GM12874 (cell line): Measurements from ENCODE around the gene SMYD3.

Experiments used
- TF ChIP-seq, protein P1 (sequence below): IDR thresholded peaks from 2 replicates; pipeline ENCODE4 v1.5.1; 2011; ENCODE audit warnings: low read depth, mild to moderate bottlenecking, control low read depth, low read length, moderate library complexity; ENCODE audit not compliant: insufficient read depth

The SMYD3 gene

DNA sequence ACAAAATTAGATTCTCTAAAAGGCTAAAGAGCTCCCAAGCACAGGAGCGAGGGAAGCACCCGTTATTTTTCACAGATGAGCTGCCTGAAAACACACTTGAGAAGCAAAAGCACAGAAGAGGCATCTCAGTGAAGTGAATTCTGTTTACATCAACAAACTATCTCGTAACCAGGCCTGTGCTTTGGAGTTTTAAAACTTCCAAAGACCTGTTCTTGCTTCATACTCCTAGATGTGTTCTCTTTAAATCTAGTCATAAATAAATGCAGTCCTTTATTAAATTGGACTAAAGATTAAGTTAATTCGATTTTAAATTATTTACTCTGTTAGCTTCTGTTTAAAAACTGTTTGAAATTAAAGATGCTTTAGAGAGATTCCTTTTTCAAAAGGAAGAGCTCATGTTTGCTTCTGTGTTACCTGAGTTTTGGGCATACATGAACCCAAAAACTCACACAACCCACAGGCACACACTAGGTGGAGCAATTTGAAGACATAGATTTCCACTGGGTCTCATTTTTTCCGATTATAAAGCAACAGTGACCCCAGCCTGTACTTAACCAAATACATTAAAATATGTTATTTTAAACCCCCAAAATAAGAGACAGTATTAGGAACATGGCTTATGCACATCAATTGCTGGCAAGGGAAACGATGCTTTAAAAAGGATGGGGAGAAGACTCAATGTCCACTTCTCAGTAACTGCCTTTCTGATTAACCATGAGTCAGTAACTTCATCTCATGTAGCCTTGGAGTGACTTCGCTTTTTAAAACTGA lies 648.2 kb downstream of the SMYD3 start:
- TF ChIP-seq, protein P1, sequence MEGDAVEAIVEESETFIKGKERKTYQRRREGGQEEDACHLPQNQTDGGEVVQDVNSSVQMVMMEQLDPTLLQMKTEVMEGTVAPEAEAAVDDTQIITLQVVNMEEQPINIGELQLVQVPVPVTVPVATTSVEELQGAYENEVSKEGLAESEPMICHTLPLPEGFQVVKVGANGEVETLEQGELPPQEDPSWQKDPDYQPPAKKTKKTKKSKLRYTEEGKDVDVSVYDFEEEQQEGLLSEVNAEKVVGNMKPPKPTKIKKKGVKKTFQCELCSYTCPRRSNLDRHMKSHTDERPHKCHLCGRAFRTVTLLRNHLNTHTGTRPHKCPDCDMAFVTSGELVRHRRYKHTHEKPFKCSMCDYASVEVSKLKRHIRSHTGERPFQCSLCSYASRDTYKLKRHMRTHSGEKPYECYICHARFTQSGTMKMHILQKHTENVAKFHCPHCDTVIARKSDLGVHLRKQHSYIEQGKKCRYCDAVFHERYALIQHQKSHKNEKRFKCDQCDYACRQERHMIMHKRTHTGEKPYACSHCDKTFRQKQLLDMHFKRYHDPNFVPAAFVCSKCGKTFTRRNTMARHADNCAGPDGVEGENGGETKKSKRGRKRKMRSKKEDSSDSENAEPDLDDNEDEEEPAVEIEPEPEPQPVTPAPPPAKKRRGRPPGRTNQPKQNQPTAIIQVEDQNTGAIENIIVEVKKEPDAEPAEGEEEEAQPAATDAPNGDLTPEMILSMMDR: 0 out of 2 replicates have a peak, but pooled peaks have one; percentile 8

DNA sequence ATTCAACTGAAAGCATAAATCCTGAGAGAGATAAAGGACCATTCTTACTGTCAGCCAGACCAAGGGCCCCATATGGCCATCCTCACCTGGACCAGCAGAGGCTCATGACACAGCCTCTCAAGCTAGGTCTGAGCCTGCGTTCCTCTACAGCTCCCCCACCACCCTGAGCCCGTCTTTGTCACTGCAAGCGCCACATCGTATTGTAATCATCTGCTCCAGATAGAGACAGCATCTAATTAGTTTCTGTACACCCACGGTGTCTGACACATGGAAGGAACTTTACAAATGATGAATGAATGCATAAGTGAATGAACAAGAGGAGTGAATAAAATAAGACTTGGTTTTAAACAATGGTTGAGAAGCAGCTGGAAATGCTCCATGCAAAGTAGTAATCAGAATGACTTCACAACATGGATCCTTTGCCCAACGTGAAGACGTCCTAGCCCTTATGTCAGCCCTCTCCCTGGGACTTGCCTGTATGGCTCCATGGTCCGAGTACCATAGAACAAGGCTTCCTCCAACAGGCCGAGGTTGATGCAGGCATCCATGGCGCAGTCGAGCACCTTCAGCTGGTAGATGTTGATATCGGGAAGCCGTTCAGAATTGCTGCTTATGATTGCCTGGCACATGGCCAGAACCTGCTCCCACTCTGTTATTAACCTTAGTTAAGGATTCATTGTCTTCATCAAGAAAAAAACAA lies 648.9 kb downstream of the SMYD3 start:
- TF ChIP-seq, protein P1: no peak

DNA sequence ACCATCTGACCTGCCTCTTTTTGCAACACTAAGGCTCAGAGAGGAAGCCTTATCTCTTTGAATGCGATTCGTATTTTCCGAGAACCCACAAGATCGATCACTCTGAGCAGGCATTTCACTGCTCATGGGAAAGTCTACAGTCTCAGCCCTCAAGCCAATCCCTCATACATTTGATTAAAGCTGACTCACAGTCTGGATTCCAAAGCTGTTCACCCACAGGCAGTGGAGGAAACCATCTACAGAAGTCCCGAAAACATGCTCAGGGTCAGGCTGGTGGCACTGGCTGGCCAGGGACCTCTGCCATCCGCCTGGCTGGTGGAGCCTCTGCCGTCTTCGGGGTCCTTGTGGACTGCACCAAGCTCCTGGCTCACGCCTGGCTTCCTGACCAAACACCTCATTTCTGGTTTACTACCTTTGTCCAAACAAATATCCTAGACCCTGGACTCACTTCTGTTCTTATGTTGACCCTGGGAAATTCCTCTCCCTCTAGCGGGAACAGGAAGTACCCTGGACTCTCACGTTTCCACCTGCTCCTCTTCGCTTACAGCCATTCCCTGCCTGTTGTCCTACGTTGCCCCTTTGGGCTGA lies 650.0 kb downstream of the SMYD3 start:
- TF ChIP-seq, protein P1: no peak

DNA sequence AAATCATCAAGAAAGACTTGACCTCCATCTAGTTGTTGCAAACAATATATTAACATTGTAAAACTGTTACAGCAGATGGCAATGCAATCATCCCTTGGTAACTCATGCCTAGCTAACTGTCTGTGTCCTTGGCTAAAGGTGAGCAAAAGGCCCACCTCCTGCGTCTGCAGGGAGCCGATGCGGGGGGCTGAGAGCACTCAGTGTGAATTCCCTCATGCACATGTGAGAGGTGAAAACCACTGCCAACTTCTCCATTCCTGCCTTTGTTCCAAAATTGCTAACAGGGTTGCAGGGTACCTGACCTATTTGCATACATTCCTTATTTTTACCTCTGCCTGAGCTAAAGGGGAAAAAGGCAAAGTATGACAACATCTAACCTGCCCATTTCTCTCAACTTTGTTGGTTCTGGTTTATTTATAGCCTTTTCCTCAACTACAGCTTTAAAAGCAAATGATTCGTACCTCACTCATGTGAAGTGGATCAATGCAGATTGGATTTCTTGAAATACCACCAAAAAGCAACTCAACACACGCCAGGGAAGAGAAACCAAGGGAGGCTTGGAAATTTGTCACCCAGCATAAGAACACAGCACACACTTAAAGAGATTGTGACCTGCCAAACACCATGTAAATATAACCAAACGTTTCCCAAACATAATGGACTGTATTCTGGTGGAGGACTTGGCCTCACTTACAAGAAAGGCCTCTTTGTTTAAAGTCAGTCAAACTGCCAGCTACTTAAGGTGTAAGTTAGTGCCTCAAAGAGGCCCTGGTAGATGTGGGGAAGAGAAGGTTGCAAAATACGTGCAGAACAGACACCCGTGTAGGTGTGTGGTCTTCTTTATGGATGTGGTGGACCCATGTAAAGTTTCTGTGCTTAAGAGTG lies 651.0 kb downstream of the SMYD3 start:
- TF ChIP-seq, protein P1: no peak

DNA sequence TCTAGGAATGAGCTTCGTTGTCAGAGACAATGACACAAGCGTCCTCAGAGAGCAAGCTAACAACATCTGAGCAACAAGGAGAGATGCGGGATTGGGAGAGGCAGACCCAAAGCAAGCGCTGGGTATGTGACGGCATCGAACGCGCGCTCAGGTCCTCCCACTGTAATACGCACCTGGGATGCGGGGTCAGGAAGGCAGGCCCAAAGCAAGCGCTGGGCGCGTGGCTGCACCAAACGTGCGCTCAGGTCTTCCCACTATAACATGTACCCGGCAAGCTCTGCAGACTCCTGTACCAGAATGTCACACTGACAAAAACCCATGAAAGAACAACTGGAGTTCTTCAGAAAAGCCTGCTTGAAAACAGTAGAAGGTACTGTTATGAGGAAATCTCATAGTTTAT lies 653.8 kb downstream of the SMYD3 start:
- TF ChIP-seq, protein P1: no peak

DNA sequence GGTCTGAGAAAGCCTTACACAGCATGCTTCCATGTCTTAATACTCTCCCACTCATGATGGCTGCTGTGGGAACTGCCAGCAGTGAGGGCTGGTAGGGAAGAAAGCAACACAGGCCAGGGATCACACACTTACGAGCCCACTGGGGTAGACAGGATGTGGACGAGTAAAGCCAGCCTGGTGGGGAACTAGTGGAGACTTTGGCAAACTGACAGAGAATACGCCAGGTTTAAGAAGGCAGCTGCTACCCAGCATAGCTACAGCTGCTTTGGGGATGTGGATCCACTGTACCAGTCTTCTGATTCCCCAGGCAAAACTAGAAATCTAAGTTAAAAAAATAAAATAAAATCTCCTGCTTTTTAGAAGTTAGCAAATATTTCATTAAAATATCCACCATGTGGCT lies 664.0 kb downstream of the SMYD3 start:
- TF ChIP-seq, protein P1: no peak
